ENCODE results near the gene CAPNS2.

Gene CAPNS2

GRCh38 chr16:55552621-55553020 lies 13.9 kb upstream of the CAPNS2 start:
- TF ChIP-seq CTCF (conservative IDR thresholded peaks at IDR 0.05; ENCODE audit: control insufficient read depth, insufficient read depth, low read depth, low read length), result no peak
- no peak overlapping the region for H3K4me3 ChIP-seq (ENCODE audit: control insufficient read depth, low read depth, low read length)
- peak; percentile 76 for DNase-seq (ENCODE audit: low read depth)

- DNase-seq (ENCODE audit: low read depth), result peak; percentile 20
- H3K4me3 ChIP-seq (ENCODE audit: control insufficient read depth, low read depth, low read length), result no peak overlapping the region
- no peak for TF ChIP-seq CTCF (conservative IDR thresholded peaks at IDR 0.05; ENCODE audit: control insufficient read depth, insufficient read depth, low read depth, low read length)
Measured at GRCh38 chr16:55555436-55555835, 11.0 kb upstream of the CAPNS2 start.

GRCh38 chr16:55557186-55557585 lies 9.3 kb upstream of the CAPNS2 start:
- H3K4me3 ChIP-seq (ENCODE audit: control insufficient read depth, low read depth, low read length), result no peak overlapping the region
- no peak for DNase-seq (ENCODE audit: low read depth)

GRCh38 chr16:55559233-55559632 lies 7.3 kb upstream of the CAPNS2 start:
- TF ChIP-seq CTCF (conservative IDR thresholded peaks at IDR 0.05; ENCODE audit: control insufficient read depth, insufficient read depth, low read depth, low read length), result no peak
- peak; percentile 17 for DNase-seq (ENCODE audit: low read depth)
- H3K4me3 ChIP-seq (ENCODE audit: control insufficient read depth, low read depth, low read length), result no peak overlapping the region

More at GRCh38 chr16:55557186-55557585, 9.3 kb upstream of the CAPNS2 start:
- TF ChIP-seq CTCF (conservative IDR thresholded peaks at IDR 0.05; ENCODE audit: control insufficient read depth, insufficient read depth, low read depth, low read length), result no peak

GRCh38 chr16:55559933-55560516 lies 6.5 kb upstream of the CAPNS2 start:
- no peak overlapping the region for H3K4me3 ChIP-seq (ENCODE audit: control insufficient read depth, low read depth, low read length)
- TF ChIP-seq CTCF (conservative IDR thresholded peaks at IDR 0.05; ENCODE audit: control insufficient read depth, insufficient read depth, low read depth, low read length), result no peak
- no peak for DNase-seq (ENCODE audit: low read depth)

GRCh38 chr16:55561319-55561848 lies 5.1 kb upstream of the CAPNS2 start:
- no peak for TF ChIP-seq CTCF (conservative IDR thresholded peaks at IDR 0.05; ENCODE audit: control insufficient read depth, insufficient read depth, low read depth, low read length)

More at GRCh38 chr16:55561319-55561848, 5.1 kb upstream of the CAPNS2 start:
- no peak for DNase-seq (ENCODE audit: low read depth)
- H3K4me3 ChIP-seq (ENCODE audit: control insufficient read depth, low read depth, low read length), result no peak overlapping the region
